ENCODE measurements around the gene GNAO1.

GNAO1 gene

GRCh38 chr16:56401482-56401881 lies 210.2 kb downstream of the GNAO1 start:
- DNase-seq (ENCODE audit: low spot score): no peak

- DNase-seq (ENCODE audit: low spot score): no peak
Measured at GRCh38 chr16:56405977-56406672, 214.8 kb downstream of the GNAO1 start.

All from hematopoietic multipotent progenitor cell treated with erythropoietin and hydrocortisone succinate and interleukin-3 and kit ligand, for 15 days (in vitro differentiated cells).